A549 (cell line): ENCODE data around the gene IL1F10. TPM values are rescaled to one million over a fixed set of nuclear protein-coding genes. Genes with fewer than 3 reads are reported as not detected.

Experiments used
- ATAC-seq, 2 experiments: fragments of 200-7000 bp in 1 of 2; fragments of >200 bp in 1 of 2; cut with Nextera tagmentation in 1 of 2; cut with Tn5 transposase in 1 of 2; 3 replicates each; pipeline versions ENCODE4 v1.8.0 to v1.9.1; 2018 to 2020; ENCODE audit warnings: mild to moderate bottlenecking in 1 of 2, moderate library complexity in 1 of 2
- CTCF ChIA-PET: fragments of 300-600 bp; sonication (Branson Sonifier 250); formaldehyde crosslinking; extraction: SDS; loops from one replicate; lab custom pipeline; 2021; ENCODE audit warnings: antibody characterized with exemption, inconsistent platforms; lab: Yijun Ruan, JAX
- POLR2A ChIA-PET: fragments of 350-600 bp; formaldehyde crosslinking; extraction: SDS; loops from one replicate; lab custom pipeline; 2021; ENCODE audit warnings: antibody characterized with exemption, inconsistent platforms; lab: Yijun Ruan, JAX
- DNase-seq, 2 experiments: peaks; one replicate each; pipeline versions ENCODE4 v3.0.0 to v3.0.0-alpha.2; 2011 to 2016; ENCODE audit warnings: low read depth in 1 of 2, low spot score in 1 of 2
- FAIRE-seq: peaks from 2 replicates; lab custom pipeline; 2011; peaks lifted over from hg19 to GRCh38; lab: Jason Lieb, UNC
- H3K27ac ChIP-seq, 2 experiments: fragments of >200 bp; sonication (Bioruptor Twin); formaldehyde crosslinking; 3 replicates each; pipeline ENCODE4 v1.5.1; 2016 to 2017
- H3K4me1 ChIP-seq: fragments of >200 bp; sonication (Bioruptor Twin); formaldehyde crosslinking; 3 replicates; pipeline ENCODE4 v1.6.1; 2016
- H3K4me2 ChIP-seq: fragments of >200 bp; sonication (Bioruptor Twin); formaldehyde crosslinking; 3 replicates; pipeline ENCODE4 v1.6.1; 2016
- H3K4me3 ChIP-seq: fragments of >200 bp; sonication (Bioruptor Twin); formaldehyde crosslinking; 3 replicates; pipeline ENCODE4 v1.5.1; 2016
- H3K9me3 ChIP-seq: fragments of >200 bp; sonication (Bioruptor Twin); formaldehyde crosslinking; 3 replicates; pipeline ENCODE4 v1.6.1; 2016
- BHLHE40 ChIP-seq: IDR thresholded peaks from 2 replicates; pipeline ENCODE4 v1.6.1; 2012; ENCODE audit warnings: low read depth, low read length, inconsistent platforms
- CHD2 ChIP-seq: fragments of 150-350 bp; IDR thresholded peaks from 2 replicates; pipeline ENCODE4 v1.6.1; 2014; ENCODE audit warnings: low read length; ENCODE audit not compliant: partially characterized antibody
- CHD4 ChIP-seq: fragments of 200-600 bp; sonication (generic); IDR thresholded peaks from 2 replicates; pipeline ENCODE4 v1.6.1; 2016; ENCODE audit warnings: antibody characterized with exemption, mild to moderate bottlenecking, borderline replicate concordance
- HDAC2 ChIP-seq: fragments of 200-600 bp; sonication (generic); IDR thresholded peaks from 2 replicates; pipeline ENCODE4 v1.6.1; 2016
- HEYL ChIP-seq: fragments of 250-450 bp; sonication (Bioruptor Pico); IDR thresholded peaks from 2 replicates; pipeline ENCODE4 v1.8.0; 2021; ENCODE audit warnings: mild to moderate bottlenecking, moderate library complexity
- HOXA7 ChIP-seq: fragments of 250-450 bp; sonication (Bioruptor Pico); IDR thresholded peaks from 2 replicates; pipeline ENCODE4 v1.5.0; 2020; ENCODE audit warnings: mild to moderate bottlenecking, moderate library complexity
- JUN ChIP-seq, 2 experiments: fragments of >200 bp; sonication (Bioruptor Twin); formaldehyde crosslinking; IDR thresholded peaks; 2 replicates in 1 of 2; 3 replicates in 1 of 2; pipeline ENCODE4 v1.6.1; 2016 to 2017
- JUNB ChIP-seq: fragments of >200 bp; sonication (Bioruptor Twin); formaldehyde crosslinking; IDR thresholded peaks from 2 replicates; pipeline ENCODE4 v1.6.1; 2016
- NPAS2 ChIP-seq: fragments of 250-450 bp; sonication (Bioruptor Pico); IDR thresholded peaks from 2 replicates; pipeline ENCODE4 v1.8.0; 2022; ENCODE audit warnings: mild to moderate bottlenecking, moderate library complexity, borderline replicate concordance
- NR3C1 ChIP-seq: fragments of >200 bp; sonication (Bioruptor Twin); formaldehyde crosslinking; IDR thresholded peaks from 3 replicates; pipeline ENCODE4 v1.6.1; 2017
- PHF8 ChIP-seq: fragments of 200-600 bp; sonication (generic); IDR thresholded peaks from 2 replicates; pipeline ENCODE4 v1.6.1; 2016; ENCODE audit warnings: low read depth, mild to moderate bottlenecking, antibody characterized with exemption, moderate library complexity, borderline replicate concordance
- RCOR1 ChIP-seq: fragments of 150-350 bp; IDR thresholded peaks from 2 replicates; pipeline ENCODE4 v1.6.1; 2014; ENCODE audit warnings: antibody characterized with exemption, low read length, low read depth
- RNF2 ChIP-seq: fragments of 200-600 bp; sonication (generic); IDR thresholded peaks from 2 replicates; pipeline ENCODE4 v1.6.1; 2016; ENCODE audit warnings: low read depth, mild to moderate bottlenecking, antibody characterized with exemption, moderate library complexity, borderline replicate concordance
- ZC3H11A ChIP-seq: fragments of 450-650 bp; IDR thresholded peaks from 2 replicates; pipeline ENCODE4 v1.6.1; 2014; ENCODE audit warnings: antibody characterized with exemption, mild to moderate bottlenecking
- WGBS: methylation state at CpG from one replicate; pipeline ENCODE4 v1.1.6; 2017; ENCODE audit errors: missing lambda C conversion rate; 5-methylcytosine and 5-hydroxymethylcytosine counted together
- polyA plus RNA-seq, 4 experiments: library from polyadenylated mRNA; depleted of rRNA in 3 of 4; stranded (reverse); fragments of >200 nt; fragmentation: RNase III in 1 of 4; extraction: RNeasy Plus Mini Kit Qiagen cat#74134 plus additional on column Dnase treatment in 1 of 4; gene quantifications; 2 replicates in 3 of 4; 3 replicates in 1 of 4; pipeline ENCODE4 v1.2.3, GENCODE V29; 2011 to 2017
- TF ChIP-seq, protein P1 (sequence below): fragments of 250-450 bp; sonication (Bioruptor Pico); IDR thresholded peaks from 2 replicates; pipeline ENCODE4 v1.5.0; 2021; ENCODE audit warnings: mild to moderate bottlenecking, moderate library complexity, borderline replicate concordance
- TF ChIP-seq, protein P2 (sequence below): fragments of 450-650 bp; IDR thresholded peaks from 2 replicates; pipeline ENCODE4 v1.6.1; 2014; ENCODE audit warnings: antibody characterized with exemption
- TF ChIP-seq, protein P3 (sequence below): fragments of >200 bp; sonication (Bioruptor Twin); formaldehyde crosslinking; IDR thresholded peaks from 3 replicates; pipeline ENCODE4 v1.5.1; 2016
- TF ChIP-seq, protein P4 (sequence below): IDR thresholded peaks from 2 replicates; pipeline ENCODE4 v1.6.1; 2012; ENCODE audit warnings: low read depth, borderline replicate concordance
- TF ChIP-seq, protein P5 (sequence below): fragments of 250-450 bp; sonication (Bioruptor Pico); IDR thresholded peaks from 2 replicates; pipeline ENCODE4 v1.5.0; 2020; ENCODE audit warnings: low read depth, mild to moderate bottlenecking, moderate library complexity
- TF ChIP-seq, protein P6 (sequence below): fragments of 150-350 bp; IDR thresholded peaks from 2 replicates; pipeline ENCODE4 v1.6.1; 2014; ENCODE audit warnings: low read depth, mild to moderate bottlenecking, low read length
- TF ChIP-seq, protein P7 (sequence below): fragments of >200 bp; sonication (Bioruptor Twin); formaldehyde crosslinking; IDR thresholded peaks from 3 replicates; pipeline ENCODE4 v1.6.1; 2016
- TF ChIP-seq, protein P8 (sequence below): fragments of 200-600 bp; sonication (generic); IDR thresholded peaks from 2 replicates; pipeline ENCODE4 v1.6.1; 2016; ENCODE audit warnings: antibody characterized with exemption, mild to moderate bottlenecking, moderate library complexity

Gene IL1F10
- polyA plus RNA-seq, 2 of the 4 experiments (the other 2 are of a cell fraction), result not detected

DNA sequence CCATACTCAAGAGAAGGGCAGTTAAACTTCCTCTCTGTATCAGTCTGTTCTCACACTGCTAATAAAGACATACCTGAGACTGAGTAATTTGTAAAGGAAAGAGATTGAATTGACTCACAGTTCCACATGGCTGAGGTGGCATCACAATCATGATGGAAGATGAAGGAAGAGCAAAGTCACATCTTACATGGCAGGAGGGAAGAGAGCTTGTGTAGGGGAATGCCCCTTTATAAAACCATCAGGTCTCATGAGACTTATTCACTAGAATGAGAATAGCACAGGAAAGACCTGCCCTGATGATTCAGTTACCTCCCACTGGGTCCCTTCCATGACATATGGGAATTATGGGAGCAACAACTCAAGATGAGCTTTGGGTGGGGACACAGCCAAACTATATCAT lies 13.7 kb upstream of the IL1F10 start:
- Histone ChIP-seq H3K4me2 (no peak overlapping the region), H3K27ac (no peak overlapping the region)
- TF ChIP-seq PHF8 (no peak), RCOR1 (no peak), HDAC2 (no peak), CHD4 (no peak), BHLHE40 (no peak), NPAS2 (no peak), RNF2 (no peak), ZC3H11A (no peak), NR3C1 (no peak), JUNB (no peak)
- TF ChIP-seq, protein P1, sequence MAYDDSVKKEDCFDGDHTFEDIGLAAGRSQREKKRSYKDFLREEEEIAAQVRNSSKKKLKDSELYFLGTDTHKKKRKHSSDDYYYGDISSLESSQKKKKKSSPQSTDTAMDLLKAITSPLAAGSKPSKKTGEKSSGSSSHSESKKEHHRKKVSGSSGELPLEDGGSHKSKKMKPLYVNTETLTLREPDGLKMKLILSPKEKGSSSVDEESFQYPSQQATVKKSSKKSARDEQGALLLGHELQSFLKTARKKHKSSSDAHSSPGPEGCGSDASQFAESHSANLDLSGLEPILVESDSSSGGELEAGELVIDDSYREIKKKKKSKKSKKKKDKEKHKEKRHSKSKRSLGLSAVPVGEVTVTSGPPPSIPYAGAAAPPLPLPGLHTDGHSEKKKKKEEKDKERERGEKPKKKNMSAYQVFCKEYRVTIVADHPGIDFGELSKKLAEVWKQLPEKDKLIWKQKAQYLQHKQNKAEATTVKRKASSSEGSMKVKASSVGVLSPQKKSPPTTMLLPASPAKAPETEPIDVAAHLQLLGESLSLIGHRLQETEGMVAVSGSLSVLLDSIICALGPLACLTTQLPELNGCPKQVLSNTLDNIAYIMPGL (CRISPR knock-in tag), result no peak
- TF ChIP-seq, protein P2, sequence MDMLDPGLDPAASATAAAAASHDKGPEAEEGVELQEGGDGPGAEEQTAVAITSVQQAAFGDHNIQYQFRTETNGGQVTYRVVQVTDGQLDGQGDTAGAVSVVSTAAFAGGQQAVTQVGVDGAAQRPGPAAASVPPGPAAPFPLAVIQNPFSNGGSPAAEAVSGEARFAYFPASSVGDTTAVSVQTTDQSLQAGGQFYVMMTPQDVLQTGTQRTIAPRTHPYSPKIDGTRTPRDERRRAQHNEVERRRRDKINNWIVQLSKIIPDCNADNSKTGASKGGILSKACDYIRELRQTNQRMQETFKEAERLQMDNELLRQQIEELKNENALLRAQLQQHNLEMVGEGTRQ, result no peak
- TF ChIP-seq, protein P3, sequence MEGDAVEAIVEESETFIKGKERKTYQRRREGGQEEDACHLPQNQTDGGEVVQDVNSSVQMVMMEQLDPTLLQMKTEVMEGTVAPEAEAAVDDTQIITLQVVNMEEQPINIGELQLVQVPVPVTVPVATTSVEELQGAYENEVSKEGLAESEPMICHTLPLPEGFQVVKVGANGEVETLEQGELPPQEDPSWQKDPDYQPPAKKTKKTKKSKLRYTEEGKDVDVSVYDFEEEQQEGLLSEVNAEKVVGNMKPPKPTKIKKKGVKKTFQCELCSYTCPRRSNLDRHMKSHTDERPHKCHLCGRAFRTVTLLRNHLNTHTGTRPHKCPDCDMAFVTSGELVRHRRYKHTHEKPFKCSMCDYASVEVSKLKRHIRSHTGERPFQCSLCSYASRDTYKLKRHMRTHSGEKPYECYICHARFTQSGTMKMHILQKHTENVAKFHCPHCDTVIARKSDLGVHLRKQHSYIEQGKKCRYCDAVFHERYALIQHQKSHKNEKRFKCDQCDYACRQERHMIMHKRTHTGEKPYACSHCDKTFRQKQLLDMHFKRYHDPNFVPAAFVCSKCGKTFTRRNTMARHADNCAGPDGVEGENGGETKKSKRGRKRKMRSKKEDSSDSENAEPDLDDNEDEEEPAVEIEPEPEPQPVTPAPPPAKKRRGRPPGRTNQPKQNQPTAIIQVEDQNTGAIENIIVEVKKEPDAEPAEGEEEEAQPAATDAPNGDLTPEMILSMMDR, result no peak
- TF ChIP-seq, protein P4, sequence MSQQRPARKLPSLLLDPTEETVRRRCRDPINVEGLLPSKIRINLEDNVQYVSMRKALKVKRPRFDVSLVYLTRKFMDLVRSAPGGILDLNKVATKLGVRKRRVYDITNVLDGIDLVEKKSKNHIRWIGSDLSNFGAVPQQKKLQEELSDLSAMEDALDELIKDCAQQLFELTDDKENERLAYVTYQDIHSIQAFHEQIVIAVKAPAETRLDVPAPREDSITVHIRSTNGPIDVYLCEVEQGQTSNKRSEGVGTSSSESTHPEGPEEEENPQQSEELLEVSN, result no peak
- TF ChIP-seq, protein P5, sequence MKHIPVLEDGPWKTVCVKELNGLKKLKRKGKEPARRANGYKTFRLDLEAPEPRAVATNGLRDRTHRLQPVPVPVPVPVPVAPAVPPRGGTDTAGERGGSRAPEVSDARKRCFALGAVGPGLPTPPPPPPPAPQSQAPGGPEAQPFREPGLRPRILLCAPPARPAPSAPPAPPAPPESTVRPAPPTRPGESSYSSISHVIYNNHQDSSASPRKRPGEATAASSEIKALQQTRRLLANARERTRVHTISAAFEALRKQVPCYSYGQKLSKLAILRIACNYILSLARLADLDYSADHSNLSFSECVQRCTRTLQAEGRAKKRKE (CRISPR knock-in tag), result no peak
- TF ChIP-seq, protein P6, sequence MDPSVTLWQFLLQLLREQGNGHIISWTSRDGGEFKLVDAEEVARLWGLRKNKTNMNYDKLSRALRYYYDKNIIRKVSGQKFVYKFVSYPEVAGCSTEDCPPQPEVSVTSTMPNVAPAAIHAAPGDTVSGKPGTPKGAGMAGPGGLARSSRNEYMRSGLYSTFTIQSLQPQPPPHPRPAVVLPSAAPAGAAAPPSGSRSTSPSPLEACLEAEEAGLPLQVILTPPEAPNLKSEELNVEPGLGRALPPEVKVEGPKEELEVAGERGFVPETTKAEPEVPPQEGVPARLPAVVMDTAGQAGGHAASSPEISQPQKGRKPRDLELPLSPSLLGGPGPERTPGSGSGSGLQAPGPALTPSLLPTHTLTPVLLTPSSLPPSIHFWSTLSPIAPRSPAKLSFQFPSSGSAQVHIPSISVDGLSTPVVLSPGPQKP, result no peak
- TF ChIP-seq, all 56 proteins: peak for 0
- Histone ChIP-seq H3K4me3 (no peak overlapping the region), H3K9me3 (peaks cover 22% of the 10 kb centered on the region), H3K4me1 (no peaks in the 10 kb centered on the region)
- CTCF ChIA-PET, result no interaction called here
- DNase-seq (no peak), ATAC-seq (no peak), FAIRE-seq (no peak)
- POLR2A ChIA-PET, result no interaction called here

DNA sequence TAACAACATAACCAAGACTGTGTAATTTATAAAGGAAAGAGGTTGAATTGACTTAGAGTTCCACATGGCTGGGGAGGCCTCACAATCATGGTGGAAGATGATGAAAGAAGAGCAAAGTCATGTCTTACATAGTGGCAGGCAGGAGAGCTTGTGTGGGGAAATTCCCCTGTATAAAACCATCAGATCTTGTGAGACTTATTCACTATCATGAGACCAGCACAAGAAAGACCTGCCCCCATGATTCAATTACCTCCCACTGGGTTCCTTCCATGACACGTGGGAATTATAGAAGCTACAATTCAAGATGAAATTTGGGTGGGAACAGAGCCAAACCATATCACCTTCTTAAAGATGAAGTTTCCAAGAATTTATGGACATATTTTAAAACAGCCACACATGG lies 11.2 kb upstream of the IL1F10 start:
- H3K4me2 ChIP-seq, result no peak overlapping the region
- no peak overlapping the region for H3K27ac ChIP-seq
- ATAC-seq (no peak), DNase-seq (no peak), FAIRE-seq (no peak)
- 6% methylated on average over 1 of the region's 1 CpG for WGBS
- CTCF ChIA-PET, result interaction anchor here (1.2 kb wide), 1 partner anchor 24 kb away, joined by 3 read pairs; no protein-coding TSS in a partner anchor
- H3K4me1 ChIP-seq, result no peaks in the 10 kb centered on the region
- no peak overlapping the region for H3K4me3 ChIP-seq
- peaks cover 22% of the 10 kb centered on the region for H3K9me3 ChIP-seq
- POLR2A ChIA-PET, result no interaction called here
- TF ChIP-seq, protein P7, sequence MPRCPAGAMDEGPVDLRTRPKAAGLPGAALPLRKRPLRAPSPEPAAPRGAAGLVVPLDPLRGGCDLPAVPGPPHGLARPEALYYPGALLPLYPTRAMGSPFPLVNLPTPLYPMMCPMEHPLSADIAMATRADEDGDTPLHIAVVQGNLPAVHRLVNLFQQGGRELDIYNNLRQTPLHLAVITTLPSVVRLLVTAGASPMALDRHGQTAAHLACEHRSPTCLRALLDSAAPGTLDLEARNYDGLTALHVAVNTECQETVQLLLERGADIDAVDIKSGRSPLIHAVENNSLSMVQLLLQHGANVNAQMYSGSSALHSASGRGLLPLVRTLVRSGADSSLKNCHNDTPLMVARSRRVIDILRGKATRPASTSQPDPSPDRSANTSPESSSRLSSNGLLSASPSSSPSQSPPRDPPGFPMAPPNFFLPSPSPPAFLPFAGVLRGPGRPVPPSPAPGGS, result no peak
- TF ChIP-seq CHD4 (no peak), ZC3H11A (no peak), HOXA7 (CRISPR knock-in tag) (no peak), CHD2 (no peak), HEYL (CRISPR knock-in tag) (no peak), JUN (IDR thresholded peaks at IDR 0.05) (no peak)
- TF ChIP-seq, protein P3, result no peak
- TF ChIP-seq, protein P8, sequence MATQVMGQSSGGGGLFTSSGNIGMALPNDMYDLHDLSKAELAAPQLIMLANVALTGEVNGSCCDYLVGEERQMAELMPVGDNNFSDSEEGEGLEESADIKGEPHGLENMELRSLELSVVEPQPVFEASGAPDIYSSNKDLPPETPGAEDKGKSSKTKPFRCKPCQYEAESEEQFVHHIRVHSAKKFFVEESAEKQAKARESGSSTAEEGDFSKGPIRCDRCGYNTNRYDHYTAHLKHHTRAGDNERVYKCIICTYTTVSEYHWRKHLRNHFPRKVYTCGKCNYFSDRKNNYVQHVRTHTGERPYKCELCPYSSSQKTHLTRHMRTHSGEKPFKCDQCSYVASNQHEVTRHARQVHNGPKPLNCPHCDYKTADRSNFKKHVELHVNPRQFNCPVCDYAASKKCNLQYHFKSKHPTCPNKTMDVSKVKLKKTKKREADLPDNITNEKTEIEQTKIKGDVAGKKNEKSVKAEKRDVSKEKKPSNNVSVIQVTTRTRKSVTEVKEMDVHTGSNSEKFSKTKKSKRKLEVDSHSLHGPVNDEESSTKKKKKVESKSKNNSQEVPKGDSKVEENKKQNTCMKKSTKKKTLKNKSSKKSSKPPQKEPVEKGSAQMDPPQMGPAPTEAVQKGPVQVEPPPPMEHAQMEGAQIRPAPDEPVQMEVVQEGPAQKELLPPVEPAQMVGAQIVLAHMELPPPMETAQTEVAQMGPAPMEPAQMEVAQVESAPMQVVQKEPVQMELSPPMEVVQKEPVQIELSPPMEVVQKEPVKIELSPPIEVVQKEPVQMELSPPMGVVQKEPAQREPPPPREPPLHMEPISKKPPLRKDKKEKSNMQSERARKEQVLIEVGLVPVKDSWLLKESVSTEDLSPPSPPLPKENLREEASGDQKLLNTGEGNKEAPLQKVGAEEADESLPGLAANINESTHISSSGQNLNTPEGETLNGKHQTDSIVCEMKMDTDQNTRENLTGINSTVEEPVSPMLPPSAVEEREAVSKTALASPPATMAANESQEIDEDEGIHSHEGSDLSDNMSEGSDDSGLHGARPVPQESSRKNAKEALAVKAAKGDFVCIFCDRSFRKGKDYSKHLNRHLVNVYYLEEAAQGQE, result no peak
